AG09309 (cell line): ENCODE measurements around the gene VWA3A.
A peak's percentile ranks its signal among the peaks of the same experiment; 100 is the strongest.
"Not testable (repeated sequence)": the region's sequence is repeated elsewhere in the genome, so short reads cannot be mapped to it uniquely, and the experiment has no call there.

Source experiments
- DNase-seq: peaks from one replicate; pipeline ENCODE4 v3.0.0-alpha.2; 2010; ENCODE audit warnings: low read depth
- H3K4me3 ChIP-seq: 2 replicates; pipeline ENCODE4 v1.5.1; 2011; ENCODE audit warnings: mild to moderate bottlenecking, low read depth, low read length, moderate library complexity; ENCODE audit not compliant: control insufficient read depth
- CTCF ChIP-seq: IDR thresholded peaks from 2 replicates; pipeline ENCODE4 v1.5.1; 2011; ENCODE audit warnings: mild to moderate bottlenecking, low read depth, low read length, inconsistent platforms; ENCODE audit not compliant: insufficient read depth, control insufficient read depth; ENCODE audit errors: missing control alignments

VWA3A gene

GRCh38 chr16:22092143-22092933, at the start of gene VWA3A:
Gene VWA3A (plus strand): TSS chr16:22092541. CDS start chr16:22092638, 97 bp downstream.
- peak; percentile 21 for DNase-seq
- no peak within 1 kb of the TSS for H3K4me3 ChIP-seq
- no peak for TF ChIP-seq CTCF

- DNase-seq, H3K4me3 ChIP-seq: not testable (repeated sequence)
These were observed 48.5 kb upstream of the VWA3A start for GRCh38 chr16:22043882-22044281.

- not testable (repeated sequence) for H3K4me3 ChIP-seq, DNase-seq
These were observed 46.5 kb upstream of the VWA3A start for GRCh38 chr16:22045888-22046287.

GRCh38 chr16:22050963-22051362, 41.4 kb upstream of the VWA3A start:
- no peak for TF ChIP-seq CTCF
- H3K4me3 ChIP-seq, result no peak overlapping the region
- DNase-seq, result no peak

GRCh38 chr16:22052980-22053379, 39.4 kb upstream of the VWA3A start:
- no peak overlapping the region for H3K4me3 ChIP-seq
- DNase-seq, result no peak
- no peak for TF ChIP-seq CTCF

- H3K4me3 ChIP-seq, result no peak overlapping the region
- no peak for TF ChIP-seq CTCF
- no peak for DNase-seq
These were observed 38.4 kb upstream of the VWA3A start for GRCh38 chr16:22053921-22054341.

- H3K4me3 ChIP-seq, result no peak overlapping the region
- TF ChIP-seq CTCF, result no peak
- no peak for DNase-seq
These were observed 37.3 kb upstream of the VWA3A start for GRCh38 chr16:22054847-22055590.

- no peak overlapping the region for H3K4me3 ChIP-seq
- no peak for DNase-seq
- no peak for TF ChIP-seq CTCF
These were observed 36.5 kb upstream of the VWA3A start for GRCh38 chr16:22055881-22056280.
